ENCODE measurements around the gene RTF1.

GRCh38 chr15:41466711-41467110 lies 49.8 kb downstream of the RTF1 start:
- TF ChIP-seq CTCF (IDR thresholded peaks at IDR 0.05) (no peak), RCOR1 (IDR thresholded peaks at IDR 0.05; ENCODE audit: low read depth, low read length) (no peak), EP300 (IDR thresholded peaks at IDR 0.05) (no peak), MYC (IDR thresholded peaks at IDR 0.05; ENCODE audit: borderline replicate concordance, low read length) (no peak), RFX5 (IDR thresholded peaks at IDR 0.05) (no peak), POLR2A (IDR thresholded peaks at IDR 0.05; ENCODE audit: low read length) (no peak), HEYL (CRISPR knock-in tag; IDR thresholded peaks at IDR 0.05) (no peak)

Data from A549 (cell line).